ENCODE data around the gene GTF2A1L.
"Not testable (repeated sequence)": the region's sequence is repeated elsewhere in the genome, so short reads cannot be mapped to it uniquely, and the experiment has no call there.

GTF2A1L gene

GRCh38 chr2:48592067-48592466, 25.6 kb upstream of the GTF2A1L start:
- H3K4me3 Mint-ChIP-seq, result no peak overlapping the region
- no peaks in the 10 kb centered on the region for H3K9me3 Mint-ChIP-seq
- H3K4me1 Mint-ChIP-seq, result peaks cover 0 to 4% of the 10 kb centered on the region in 2 donors
- no peaks in the 10 kb centered on the region for H3K36me3 Mint-ChIP-seq
- peaks cover 5 to 15% of the 10 kb centered on the region in 2 donors for H3K27me3 Mint-ChIP-seq
- H3K27ac Mint-ChIP-seq, result no peak overlapping the region
- DNase-seq (no peak), ATAC-seq (replicated peaks) (no peak)

- H3K9me3 Mint-ChIP-seq; H3K4me1 Mint-ChIP-seq; DNase-seq; ATAC-seq (replicated peaks); H3K4me3 Mint-ChIP-seq; H3K27ac Mint-ChIP-seq; H3K36me3 Mint-ChIP-seq: not testable (repeated sequence)
- H3K27me3 Mint-ChIP-seq, result peaks cover 2 to 14% of the 10 kb centered on the region in 2 donors
These were observed 20.9 kb upstream of the GTF2A1L start for GRCh38 chr2:48596751-48597150.

GRCh38 chr2:48597492-48597891, 20.2 kb upstream of the GTF2A1L start:
- Mint-ChIP-seq H3K4me1 (no peaks in the 10 kb centered on the region), H3K36me3 (no peaks in the 10 kb centered on the region), H3K27ac (no peak overlapping the region), H3K9me3 (no peaks in the 10 kb centered on the region), H3K27me3 (peaks cover 0 to 11% of the 10 kb centered on the region in 2 donors), H3K4me3 (no peak overlapping the region)
- ATAC-seq (replicated peaks), result no peak
- DNase-seq, result no peak

- Mint-ChIP-seq H3K27me3 (peaks cover 0 to 5% of the 10 kb centered on the region in 2 donors), H3K4me3 (no peak overlapping the region), H3K27ac (no peak overlapping the region), H3K9me3 (no peaks in the 10 kb centered on the region), H3K36me3 (no peaks in the 10 kb centered on the region), H3K4me1 (no peaks in the 10 kb centered on the region)
- ATAC-seq (replicated peaks) (peak; percentile 18 to 60), DNase-seq (no peak)
These were observed 17.3 kb upstream of the GTF2A1L start for GRCh38 chr2:48600204-48600813.

GRCh38 chr2:48600917-48601316, 16.7 kb upstream of the GTF2A1L start:
- ATAC-seq (replicated peaks), result no peak
- H3K27me3 Mint-ChIP-seq, result peaks cover 0 to 5% of the 10 kb centered on the region in 2 donors
- H3K36me3 Mint-ChIP-seq, result no peaks in the 10 kb centered on the region
- no peaks in the 10 kb centered on the region for H3K9me3 Mint-ChIP-seq
- no peak for DNase-seq
- H3K27ac Mint-ChIP-seq, result no peak overlapping the region
- no peaks in the 10 kb centered on the region for H3K4me1 Mint-ChIP-seq
- no peak overlapping the region for H3K4me3 Mint-ChIP-seq

GRCh38 chr2:48601349-48601748, 16.3 kb upstream of the GTF2A1L start:
- Mint-ChIP-seq H3K36me3 (no peaks in the 10 kb centered on the region), H3K27ac (no peak overlapping the region), H3K9me3 (no peaks in the 10 kb centered on the region), H3K27me3 (peaks cover 0 to 5% of the 10 kb centered on the region in 2 donors), H3K4me3 (no peak overlapping the region), H3K4me1 (no peaks in the 10 kb centered on the region)
- no peak for DNase-seq
- ATAC-seq (replicated peaks), result peak; percentile 46 to 53

- H3K4me3 Mint-ChIP-seq, result no peak overlapping the region
- no peaks in the 10 kb centered on the region for H3K36me3 Mint-ChIP-seq
- DNase-seq, result no peak
- no peak overlapping the region for H3K27ac Mint-ChIP-seq
- no peaks in the 10 kb centered on the region for H3K9me3 Mint-ChIP-seq
- H3K4me1 Mint-ChIP-seq, result no peaks in the 10 kb centered on the region
- H3K27me3 Mint-ChIP-seq, result peaks cover 11% of the 10 kb centered on the region in 2 donors
- no peak for ATAC-seq (replicated peaks)
These were observed 12.0 kb upstream of the GTF2A1L start for GRCh38 chr2:48605482-48606175.

GRCh38 chr2:48607307-48608014, 10.2 kb upstream of the GTF2A1L start:
- Mint-ChIP-seq H3K9me3 (no peaks in the 10 kb centered on the region), H3K4me1 (no peaks in the 10 kb centered on the region), H3K36me3 (no peaks in the 10 kb centered on the region), H3K27ac (no peak overlapping the region), H3K4me3 (no peak overlapping the region), H3K27me3 (peaks cover 11% of the 10 kb centered on the region in 2 donors)
- DNase-seq (no peak), ATAC-seq (replicated peaks) (no peak)

- H3K27me3 Mint-ChIP-seq, result peaks cover 14 to 20% of the 10 kb centered on the region in 2 donors
These were observed 4.4 kb upstream of the GTF2A1L start for GRCh38 chr2:48613211-48613610.

GRCh38 chr2:48614581-48614980, 3.1 kb upstream of the GTF2A1L start:
- H3K27me3 Mint-ChIP-seq, result peaks cover 6 to 17% of the 10 kb centered on the region in 2 donors
- not testable (repeated sequence) for DNase-seq; H3K9me3 Mint-ChIP-seq; H3K4me1 Mint-ChIP-seq; H3K27ac Mint-ChIP-seq; H3K4me3 Mint-ChIP-seq; ATAC-seq (replicated peaks); H3K36me3 Mint-ChIP-seq

More at GRCh38 chr2:48613211-48613610, 4.4 kb upstream of the GTF2A1L start:
- Mint-ChIP-seq H3K9me3 (no peaks in the 10 kb centered on the region), H3K4me3 (no peak overlapping the region), H3K4me1 (no peaks in the 10 kb centered on the region), H3K27ac (no peak overlapping the region), H3K36me3 (no peaks in the 10 kb centered on the region)
- no peak for DNase-seq
- ATAC-seq (replicated peaks), result no peak

- H3K27ac Mint-ChIP-seq, result no peak overlapping the region
- H3K4me3 Mint-ChIP-seq, result no peak overlapping the region
- H3K4me1 Mint-ChIP-seq, result no peaks in the 10 kb centered on the region
- peaks cover 3 to 15% of the 10 kb centered on the region in 2 donors for H3K27me3 Mint-ChIP-seq
- H3K36me3 Mint-ChIP-seq, result no peaks in the 10 kb centered on the region
- DNase-seq, result no peak
- ATAC-seq (replicated peaks), result no peak
- H3K9me3 Mint-ChIP-seq, result peaks cover 0 to 2% of the 10 kb centered on the region in 2 donors
These were observed 1.9 kb downstream of the GTF2A1L start for GRCh38 chr2:48619526-48619925.

- Mint-ChIP-seq H3K27ac (no peak overlapping the region), H3K9me3 (peaks cover 0 to 2% of the 10 kb centered on the region in 2 donors), H3K4me1 (no peaks in the 10 kb centered on the region), H3K4me3 (no peak overlapping the region), H3K36me3 (no peaks in the 10 kb centered on the region), H3K27me3 (peaks cover 3 to 15% of the 10 kb centered on the region in 2 donors)
- ATAC-seq (replicated peaks) (no peak), DNase-seq (no peak)
These were observed 2.9 kb downstream of the GTF2A1L start for GRCh38 chr2:48620604-48621003.

GRCh38 chr2:48622691-48623090, 5.0 kb downstream of the GTF2A1L start:
- not testable (repeated sequence) for ATAC-seq (replicated peaks)
- peaks cover 0 to 11% of the 10 kb centered on the region in 2 donors for H3K27me3 Mint-ChIP-seq

GRCh38 chr2:48624696-48625095, 7.0 kb downstream of the GTF2A1L start:
- peaks cover 0 to 6% of the 10 kb centered on the region in 2 donors for H3K27me3 Mint-ChIP-seq
- H3K4me3 Mint-ChIP-seq, result no peak overlapping the region
- no peaks in the 10 kb centered on the region for H3K36me3 Mint-ChIP-seq
- peaks cover 0 to 6% of the 10 kb centered on the region in 2 donors for H3K9me3 Mint-ChIP-seq
- H3K27ac Mint-ChIP-seq, result no peak overlapping the region
- ATAC-seq (replicated peaks) (no peak), DNase-seq (no peak)
- H3K4me1 Mint-ChIP-seq, result no peaks in the 10 kb centered on the region

More at GRCh38 chr2:48622691-48623090, 5.0 kb downstream of the GTF2A1L start:
- not testable (repeated sequence) for H3K27ac Mint-ChIP-seq, H3K4me1 Mint-ChIP-seq, DNase-seq, H3K36me3 Mint-ChIP-seq, H3K9me3 Mint-ChIP-seq, H3K4me3 Mint-ChIP-seq

Measured in stimulated activated naive B cell treated with anti-CD40 and anti-IgM and Interleukin-4, amounts not matched to agents 10 μg/mL and 1 μg/mL and 100 μg/mL, for 72 hours (primary cell).